ENCODE measurements around the gene AP1S3. TPM values are rescaled to one million over a fixed set of nuclear protein-coding genes. Genes with fewer than 3 reads are reported as not detected.
A peak's percentile ranks its signal among the peaks of the same experiment; 100 is the strongest.

AP1S3 gene
- total and polyA plus RNA-seq, 2 donors (not counting 3 experiments of a cell fraction or from before 2014, with no cell fraction given), result 0.69 to 3.8 TPM

- H3K9me1 ChIP-seq (replicated peaks; ENCODE audit: control insufficient read depth, extremely low read depth, insufficient read depth, low read length), result no peaks in the 10 kb centered on the region
- FAIRE-seq (peak; percentile 74), DNase-seq (ENCODE audit: low read depth, low spot score) (peak; percentile 73)
- H3K4me2 ChIP-seq (ENCODE audit: insufficient read depth, low read length), result no peak overlapping the region
- H4K20me1 ChIP-seq (replicated peaks; ENCODE audit: control insufficient read depth, extremely low read depth, insufficient read depth, low read length), result no peaks in the 10 kb centered on the region
- no peaks in the 10 kb centered on the region for H3K9me3 ChIP-seq (replicated peaks; ENCODE audit: control insufficient read depth, insufficient read depth, low read length)
- intact Hi-C loops (cut with micrococcal nuclease) (loop anchor here (1.0 to 5.0 kb wide), 9 partner anchors 18 to 827 kb away; no protein-coding TSS in a partner anchor), dilution Hi-C loops (cut with MboI; ENCODE audit: extremely low pct_ligation_motif_present, low sequenced_read_pairs) (no loop called here)
- H3K79me2 ChIP-seq (ENCODE audit: control insufficient read depth, insufficient read depth, low read length), result no peaks in the 10 kb centered on the region
- H3K4me3 ChIP-seq (replicated peaks in 1 of 3; ENCODE audit: insufficient read depth in 1 of 3, low read depth in 1 of 3, low read length in 3 of 3), result no peak overlapping the region
- H3K9ac ChIP-seq (replicated peaks; ENCODE audit: extremely low read depth, insufficient read depth, low read length), result no peak overlapping the region
- H3K36me3 ChIP-seq (ENCODE audit: control insufficient read depth in 2 of 2, extremely low read depth in 1 of 2, insufficient read depth in 2 of 2, low read length in 2 of 2), result no peaks in the 10 kb centered on the region
- ChIA-PET CTCF (interaction anchor here (0.6 to 7.5 kb wide), 55 partner anchors 9 to 825 kb away, joined by 3 to 176 read pairs (median 5); partner anchors contain the start of genes AP1S3 and SCG2), POLR2A (no interaction called here)
- BruUV-seq (replicated peaks), result no TSS peak
- peaks cover 4% of the 10 kb centered on the region for H3K4me1 ChIP-seq (ENCODE audit: control insufficient read depth, extremely low read depth, insufficient read depth, low read length)
- TF ChIP-seq GATA2 (IDR thresholded peaks at IDR 0.05; ENCODE audit: insufficient read depth, insufficient read length, low read depth, low read length) (no peak), CTCF (IDR thresholded peaks at IDR 0.05; ENCODE audit: extremely low read depth in 1 of 2, insufficient read depth in 1 of 2, low read depth in 1 of 2, low read length in 2 of 2) (peak; percentile 46 to 47)
- no peaks in the 10 kb centered on the region for H3K27me3 ChIP-seq (ENCODE audit: control insufficient read depth in 2 of 2, insufficient read depth in 2 of 2, low read length in 2 of 2)
- H2AFZ ChIP-seq (ENCODE audit: low read depth, low read length), result no peak overlapping the region
- no peak overlapping the region for H3K27ac ChIP-seq (ENCODE audit: insufficient read depth, low read depth, low read length)
Observed at GRCh38 chr2:223797811-223798721, 39.3 kb downstream of the AP1S3 start.

DNA sequence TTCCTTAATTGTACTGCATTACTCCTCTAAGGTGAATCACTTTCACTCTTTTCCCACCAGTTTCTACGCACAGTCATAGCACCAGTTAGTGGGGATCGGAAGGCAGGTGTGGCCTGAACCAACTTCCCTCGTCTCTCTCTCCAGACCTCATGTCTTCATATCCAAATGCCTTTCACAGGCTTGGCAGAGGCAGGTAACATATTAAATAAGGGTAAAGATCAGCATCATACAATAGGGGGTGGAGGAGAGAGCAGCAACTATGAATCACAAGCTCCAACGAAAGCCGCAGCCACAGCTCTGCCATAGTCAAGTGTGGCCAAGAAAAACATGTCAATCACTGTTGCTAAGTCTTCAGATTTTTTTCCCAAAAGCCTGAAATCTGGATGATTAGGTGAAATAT lies 40.3 kb downstream of the AP1S3 start:
- H3K9ac ChIP-seq (replicated peaks; ENCODE audit: extremely low read depth, insufficient read depth, low read length), result no peak overlapping the region
- H3K27ac ChIP-seq (ENCODE audit: insufficient read depth, low read depth, low read length), result no peak overlapping the region
- H2AFZ ChIP-seq (ENCODE audit: low read depth, low read length), result no peak overlapping the region
- H3K9me1 ChIP-seq (replicated peaks; ENCODE audit: control insufficient read depth, extremely low read depth, insufficient read depth, low read length), result no peaks in the 10 kb centered on the region
- ChIA-PET CTCF (interaction anchor here (0.7 to 7.5 kb wide), 31 partner anchors 8 to 824 kb away, joined by 3 to 176 read pairs (median 12); partner anchors contain the start of gene SCG2), POLR2A (no interaction called here)
- no peaks in the 10 kb centered on the region for H3K36me3 ChIP-seq (ENCODE audit: control insufficient read depth in 2 of 2, extremely low read depth in 1 of 2, insufficient read depth in 2 of 2, low read length in 2 of 2)
- H3K27me3 ChIP-seq (ENCODE audit: control insufficient read depth in 2 of 2, insufficient read depth in 2 of 2, low read length in 2 of 2), result no peaks in the 10 kb centered on the region
- H3K9me3 ChIP-seq (replicated peaks; ENCODE audit: control insufficient read depth, insufficient read depth, low read length), result no peaks in the 10 kb centered on the region
- H3K4me3 ChIP-seq (replicated peaks in 1 of 3; ENCODE audit: insufficient read depth in 1 of 3, low read depth in 1 of 3, low read length in 3 of 3), result no peak overlapping the region
- intact Hi-C loops (cut with micrococcal nuclease), result loop anchor here (5.0 kb wide), 2 partner anchors 185 to 250 kb away; no protein-coding TSS in a partner anchor
- H3K79me2 ChIP-seq (ENCODE audit: control insufficient read depth, insufficient read depth, low read length), result no peaks in the 10 kb centered on the region
- dilution Hi-C loops (cut with MboI; ENCODE audit: extremely low pct_ligation_motif_present, low sequenced_read_pairs), result no loop called here
- peaks cover 4% of the 10 kb centered on the region for H3K4me1 ChIP-seq (ENCODE audit: control insufficient read depth, extremely low read depth, insufficient read depth, low read length)
- DNase-seq (ENCODE audit: low read depth, low spot score) (peak; percentile 87), FAIRE-seq (peak; percentile 70)
- BruUV-seq (replicated peaks), result no TSS peak
- H4K20me1 ChIP-seq (replicated peaks; ENCODE audit: control insufficient read depth, extremely low read depth, insufficient read depth, low read length), result no peaks in the 10 kb centered on the region
- TF ChIP-seq EZH2 (IDR thresholded peaks at IDR 0.05; ENCODE audit: borderline replicate concordance, low read depth, low read length, severe bottlenecking) (no peak), POLR2AphosphoS5 (IDR thresholded peaks at IDR 0.05; ENCODE audit: insufficient read depth, low read depth, low read length) (peak; percentile 18), CTCF (IDR thresholded peaks at IDR 0.05; ENCODE audit: extremely low read depth in 1 of 2, insufficient read depth in 1 of 2, low read depth in 1 of 2, low read length in 2 of 2) (no peak), MAX (IDR thresholded peaks at IDR 0.05; ENCODE audit: insufficient read depth, insufficient read length) (no peak), FOS (IDR thresholded peaks at IDR 0.05; ENCODE audit: borderline replicate concordance, insufficient read depth, low read length) (peak; percentile 68), JUN (IDR thresholded peaks at IDR 0.05; ENCODE audit: borderline replicate concordance, insufficient read depth, insufficient read length, low read depth) (peak; percentile 3)
- H3K4me2 ChIP-seq (ENCODE audit: insufficient read depth, low read length), result no peak overlapping the region
